H9 (cell line): Measurements from ENCODE around the gene TTN. TPM values are rescaled to one million over a fixed set of nuclear protein-coding genes. Genes with fewer than 3 reads are reported as not detected.

Experiments
- DNase-seq: peaks from one replicate; pipeline ENCODE4 v3.0.0-alpha.2; 2017
- H2AFZ ChIP-seq: one replicate; pipeline ENCODE4 v1.6.1; 2013; ENCODE audit warnings: mild to moderate bottlenecking, low read length, control low read depth, moderate library complexity
- H2AK5ac ChIP-seq: 2 replicates; pipeline ENCODE4 v1.6.1; 2013; ENCODE audit warnings: low read length, control low read depth, mixed read lengths; ENCODE audit not compliant: insufficient read length
- H2BK120ac ChIP-seq: one replicate; pipeline ENCODE4 v1.6.1; 2013; ENCODE audit warnings: low read depth, mild to moderate bottlenecking, low read length, control low read depth, inconsistent platforms; ENCODE audit not compliant: poor library complexity, severe bottlenecking
- H2BK12ac ChIP-seq: 2 replicates; pipeline ENCODE4 v1.6.1; 2013; ENCODE audit warnings: low read length, control low read depth, mixed read lengths, low read depth; ENCODE audit not compliant: insufficient read length
- H2BK15ac ChIP-seq: 2 replicates; pipeline ENCODE4 v1.6.1; 2013; ENCODE audit warnings: low read depth, low read length, control low read depth
- H2BK20ac ChIP-seq: one replicate; pipeline ENCODE4 v1.6.1; 2013; ENCODE audit warnings: low read depth, mild to moderate bottlenecking, low read length, control low read depth, inconsistent platforms; ENCODE audit not compliant: poor library complexity, severe bottlenecking
- H2BK5ac ChIP-seq: 2 replicates; pipeline ENCODE4 v1.6.1; 2013; ENCODE audit warnings: low read length, control low read depth, mixed read lengths; ENCODE audit not compliant: insufficient read length
- H3K14ac ChIP-seq: 2 replicates; pipeline ENCODE4 v1.6.1; 2013; ENCODE audit warnings: low read length, control low read depth; ENCODE audit not compliant: insufficient read depth
- H3K18ac ChIP-seq: 2 replicates; pipeline ENCODE4 v1.6.1; 2013; ENCODE audit warnings: low read depth, mild to moderate bottlenecking, mixed read lengths, low read length, control low read depth; ENCODE audit not compliant: insufficient read length
- H3K23ac ChIP-seq: 2 replicates; pipeline ENCODE4 v1.6.1; 2013; ENCODE audit warnings: low read length, control low read depth, mixed read lengths, low read depth; ENCODE audit not compliant: insufficient read length
- H3K23me2 ChIP-seq: 2 replicates; pipeline ENCODE4 v1.6.1; 2013; ENCODE audit warnings: low read depth, mild to moderate bottlenecking, mixed read lengths, low read length, control low read depth; ENCODE audit not compliant: insufficient read length, poor library complexity, severe bottlenecking
- H3K27ac ChIP-seq: 2 replicates; pipeline ENCODE4 v1.5.1; 2013; ENCODE audit warnings: low read length, control low read depth, mixed read lengths, low read depth; ENCODE audit not compliant: insufficient read length
- H3K27me3 ChIP-seq: 2 replicates; pipeline ENCODE4 v1.6.1; 2013; ENCODE audit warnings: low read length, control low read depth, inconsistent platforms; ENCODE audit not compliant: insufficient read depth
- H3K4ac ChIP-seq: 2 replicates; pipeline ENCODE4 v1.6.1; 2013; ENCODE audit warnings: low read depth, mild to moderate bottlenecking, control low read depth, inconsistent platforms, low read length, moderate library complexity
- H3K4me1 ChIP-seq: 2 replicates; pipeline ENCODE4 v1.6.1; 2013; ENCODE audit warnings: low read length, control low read depth, inconsistent platforms; ENCODE audit not compliant: insufficient read depth
- H3K4me2 ChIP-seq: 2 replicates; pipeline ENCODE4 v1.6.1; 2013; ENCODE audit warnings: low read length, control low read depth, mixed read lengths; ENCODE audit not compliant: insufficient read length, insufficient read depth
- H3K56ac ChIP-seq: 2 replicates; pipeline ENCODE4 v1.6.1; 2013; ENCODE audit warnings: low read depth, mild to moderate bottlenecking, mixed read lengths, low read length, control low read depth; ENCODE audit not compliant: insufficient read length
- H3K79me1 ChIP-seq: 2 replicates; pipeline ENCODE4 v1.6.1; 2013; ENCODE audit warnings: low read depth, mild to moderate bottlenecking, moderate library complexity, low read length, control low read depth, inconsistent platforms; ENCODE audit not compliant: insufficient read depth, poor library complexity, severe bottlenecking
- H3K79me2 ChIP-seq: 2 replicates; pipeline ENCODE4 v1.6.1; 2013; ENCODE audit warnings: low read length, control low read depth, inconsistent platforms; ENCODE audit not compliant: insufficient read depth
- H3K9ac ChIP-seq: 2 replicates; pipeline ENCODE4 v1.6.1; 2013; ENCODE audit warnings: low read length, control low read depth, mixed read lengths; ENCODE audit not compliant: insufficient read length; ENCODE audit errors: extremely low read depth
- H3K9me3 ChIP-seq: one replicate; pipeline ENCODE4 v1.6.1; 2013; ENCODE audit warnings: low read depth, low read length, inconsistent platforms; ENCODE audit not compliant: control insufficient read depth
- H3T11ph ChIP-seq: one replicate; pipeline ENCODE4 v1.6.1; 2013; ENCODE audit warnings: mild to moderate bottlenecking, low read length, control low read depth, inconsistent platforms
- H4K20me1 ChIP-seq: one replicate; pipeline ENCODE4 v1.6.1; 2013; ENCODE audit not compliant: control insufficient read depth, insufficient read length, insufficient read depth
- H4K5ac ChIP-seq: 2 replicates; pipeline ENCODE4 v1.6.1; 2013; ENCODE audit warnings: low read depth, mild to moderate bottlenecking, mixed read lengths, low read length, control low read depth; ENCODE audit not compliant: insufficient read length
- H4K8ac ChIP-seq: replicated peaks from 2 replicates; pipeline ENCODE4 v1.6.1; 2013; ENCODE audit warnings: low read length, control low read depth, mixed read lengths, low read depth; ENCODE audit not compliant: insufficient read length
- H4K91ac ChIP-seq: 2 replicates; pipeline ENCODE4 v1.6.1; 2013; ENCODE audit warnings: low read depth, mild to moderate bottlenecking, moderate library complexity, mixed read lengths, low read length, control low read depth; ENCODE audit not compliant: insufficient read length
- H3K27ac Mint-ChIP-seq, 3 experiments: 2 replicates in 2 of 3; 3 replicates in 1 of 3; pipeline ENCODE4 v1.8.0; 2020 to 2021; ENCODE audit warnings: mixed read lengths in 3 of 3, mild to moderate bottlenecking in 1 of 3, moderate library complexity in 1 of 3
- H3K27me3 Mint-ChIP-seq: 2 replicates; pipeline ENCODE4 v1.8.0; 2021; ENCODE audit warnings: low read depth, mild to moderate bottlenecking, moderate library complexity, mixed read lengths
- H3K36me3 Mint-ChIP-seq, 3 experiments: 2 replicates in 2 of 3; 3 replicates in 1 of 3; pipeline ENCODE4 v1.8.0; 2020 to 2021; ENCODE audit warnings: low read depth in 3 of 3, mixed read lengths in 3 of 3; ENCODE audit not compliant: insufficient read depth in 1 of 3
- H3K4me1 Mint-ChIP-seq, 2 experiments: 2 replicates each; pipeline ENCODE4 v1.8.0; 2020; ENCODE audit warnings: mixed read lengths in 2 of 2
- H3K4me3 Mint-ChIP-seq, 2 experiments: 2 replicates in 1 of 2; 3 replicates in 1 of 2; pipeline ENCODE4 v1.8.0; 2020 to 2021; ENCODE audit warnings: mild to moderate bottlenecking in 2 of 2, mixed read lengths in 2 of 2, moderate library complexity in 1 of 2
- H3K9me3 Mint-ChIP-seq, 2 experiments: 2 replicates in 1 of 2; 3 replicates in 1 of 2; pipeline ENCODE4 v1.8.0; 2020; ENCODE audit warnings: mild to moderate bottlenecking in 2 of 2, mixed read lengths in 2 of 2, moderate library complexity in 1 of 2
- CTCF ChIP-seq: fragments of 200-600 bp; sonication (generic); conservative IDR thresholded peaks from 3 replicates; pipeline ENCODE4 v1.8.0; 2021; ENCODE audit warnings: antibody characterized with exemption, mild to moderate bottlenecking
- WGBS: extraction: QIAGEN DNeasy Blood & Tissue Kit; methylation state at CpG from one replicate; pipeline ENCODE4 v1.1.7; 2013; ENCODE audit warnings: missing lambda C conversion rate, low lambda C conversion rate, mixed read lengths; ENCODE audit not compliant: insufficient read length; ENCODE audit errors: extremely low coverage; 5-methylcytosine and 5-hydroxymethylcytosine counted together
- total RNA-seq: library from RNA; stranded (reverse); gene quantifications from 2 replicates; pipeline ENCODE4 v1.2.1, GENCODE V29; 2021

The TTN gene
- total RNA-seq, 1 experiment from 2014 or later = 0.70 TPM

GRCh38 chr2:178542161-178542560, 265.1 kb downstream of the TTN start:
- peaks cover 12 to 76% (median 46%) of the 10 kb centered on the region in 3 experiments; a peak in 6 of 7 replicates for H3K36me3 Mint-ChIP-seq
- TF ChIP-seq CTCF = no peak
- Histone ChIP-seq H3K4ac (no peak overlapping the region), H3T11ph (no peak overlapping the region), H3K23ac (no peak overlapping the region), H3K27ac (no peak overlapping the region), H4K5ac (no peak overlapping the region), H2BK12ac (no peak overlapping the region), H3K23me2 (no peaks in the 10 kb centered on the region), H3K4me2 (no peak overlapping the region), H3K27me3 (no peaks in the 10 kb centered on the region), H3K9ac (no peak overlapping the region), H2BK15ac (no peak overlapping the region), H3K79me1 (no peaks in the 10 kb centered on the region), H3K79me2 (no peaks in the 10 kb centered on the region), H4K20me1 (no peaks in the 10 kb centered on the region), H3K9me3 (no peaks in the 10 kb centered on the region), H2BK5ac (no peak overlapping the region), H3K18ac (no peak overlapping the region), H2BK20ac (no peak overlapping the region), H2AK5ac (no peak overlapping the region), H3K56ac (no peak overlapping the region), H2BK120ac (no peak overlapping the region), H3K4me1 (no peaks in the 10 kb centered on the region), H4K91ac (no peak overlapping the region), H4K8ac (no peak overlapping the region), H2AFZ (no peak overlapping the region), H3K14ac (no peak overlapping the region)
- no peaks in the 10 kb centered on the region for H3K27me3 Mint-ChIP-seq
- no peaks in the 10 kb centered on the region for H3K9me3 Mint-ChIP-seq
- DNase-seq = no peak
- no peak overlapping the region for H3K4me3 Mint-ChIP-seq
- WGBS = no CpG with 5 or more reads among the region's 12 CpGs
- peak overlapping the region in 1 of 3 experiments; percentile 74; a peak in 1 of 7 replicates for H3K27ac Mint-ChIP-seq
- no peaks in the 10 kb centered on the region for H3K4me1 Mint-ChIP-seq
